Jurkat, Clone E6-1 (cell line): ENCODE results near the gene HIVEP3.

Experiments
- DNase-seq: peaks from one replicate; pipeline ENCODE4 v3.0.0-alpha.2; 2011; ENCODE audit warnings: low read depth, low spot score
- H3K4me3 ChIP-seq: 2 replicates; pipeline ENCODE4 v1.5.1; 2011; ENCODE audit warnings: mild to moderate bottlenecking, low read length, control low read depth, moderate library complexity

The HIVEP3 gene

GRCh38 chr1:41580520-41581172, 338.1 kb downstream of the HIVEP3 start:
- DNase-seq, result no peak
- no peak overlapping the region for H3K4me3 ChIP-seq

- no peak for DNase-seq
- H3K4me3 ChIP-seq, result no peak overlapping the region
Observed at GRCh38 chr1:41580021-41580420, 338.7 kb downstream of the HIVEP3 start.

GRCh38 chr1:41578712-41579335, 339.9 kb downstream of the HIVEP3 start:
- DNase-seq, result no peak
- H3K4me3 ChIP-seq, result no peak overlapping the region

- DNase-seq, result no peak
Observed at GRCh38 chr1:41576620-41577019, 342.1 kb downstream of the HIVEP3 start.

GRCh38 chr1:41576206-41576605, 342.5 kb downstream of the HIVEP3 start:
- H3K4me3 ChIP-seq, result no peak overlapping the region
- no peak for DNase-seq

More at GRCh38 chr1:41576620-41577019, 342.1 kb downstream of the HIVEP3 start:
- H3K4me3 ChIP-seq, result no peak overlapping the region

- no peak for DNase-seq
- no peak overlapping the region for H3K4me3 ChIP-seq
Observed at GRCh38 chr1:41574842-41575241, 343.9 kb downstream of the HIVEP3 start.

GRCh38 chr1:41573785-41574713, 344.7 kb downstream of the HIVEP3 start:
- peak; percentile 84 for DNase-seq
- H3K4me3 ChIP-seq, result no peak overlapping the region

- H3K4me3 ChIP-seq, result no peak overlapping the region
- DNase-seq, result no peak
Observed at GRCh38 chr1:41573194-41573593, 345.5 kb downstream of the HIVEP3 start.

GRCh38 chr1:41572224-41572623, 346.5 kb downstream of the HIVEP3 start:
- no peak overlapping the region for H3K4me3 ChIP-seq
- no peak for DNase-seq

- H3K4me3 ChIP-seq, result no peak overlapping the region
- no peak for DNase-seq
Observed at GRCh38 chr1:41571041-41571440, 347.7 kb downstream of the HIVEP3 start.

GRCh38 chr1:41568204-41568603, 350.5 kb downstream of the HIVEP3 start:
- no peak for DNase-seq

GRCh38 chr1:41566969-41567368, 351.8 kb downstream of the HIVEP3 start:
- no peak for DNase-seq
- H3K4me3 ChIP-seq, result no peak overlapping the region

More at GRCh38 chr1:41568204-41568603, 350.5 kb downstream of the HIVEP3 start:
- no peak overlapping the region for H3K4me3 ChIP-seq

- no peak overlapping the region for H3K4me3 ChIP-seq
- no peak for DNase-seq
Observed at GRCh38 chr1:41566274-41566885, 352.3 kb downstream of the HIVEP3 start.

GRCh38 chr1:41564741-41565475, 353.8 kb downstream of the HIVEP3 start:
- no peak overlapping the region for H3K4me3 ChIP-seq
- DNase-seq, result no peak

GRCh38 chr1:41562328-41562727, 356.4 kb downstream of the HIVEP3 start:
- DNase-seq, result no peak
- no peak overlapping the region for H3K4me3 ChIP-seq

GRCh38 chr1:41560931-41561330, 357.8 kb downstream of the HIVEP3 start:
- no peak for DNase-seq
- H3K4me3 ChIP-seq, result no peak overlapping the region

GRCh38 chr1:41560496-41560895, 358.2 kb downstream of the HIVEP3 start:
- DNase-seq, result no peak
- H3K4me3 ChIP-seq, result no peak overlapping the region

- no peak overlapping the region for H3K4me3 ChIP-seq
- DNase-seq, result no peak
Observed at GRCh38 chr1:41559331-41559730, 359.4 kb downstream of the HIVEP3 start.

GRCh38 chr1:41558761-41559171, 360.0 kb downstream of the HIVEP3 start:
- no peak for DNase-seq
- no peak overlapping the region for H3K4me3 ChIP-seq
